ENCODE measurements around the gene SCG5. TPM values are rescaled to one million over a fixed set of nuclear protein-coding genes. Genes with fewer than 3 reads are reported as not detected.

Gene SCG5
- total and polyA plus RNA-seq, 2 donors (not counting 1 experiment from before 2014, with no cell fraction given) = 27.8 to 39.8 TPM

DNA sequence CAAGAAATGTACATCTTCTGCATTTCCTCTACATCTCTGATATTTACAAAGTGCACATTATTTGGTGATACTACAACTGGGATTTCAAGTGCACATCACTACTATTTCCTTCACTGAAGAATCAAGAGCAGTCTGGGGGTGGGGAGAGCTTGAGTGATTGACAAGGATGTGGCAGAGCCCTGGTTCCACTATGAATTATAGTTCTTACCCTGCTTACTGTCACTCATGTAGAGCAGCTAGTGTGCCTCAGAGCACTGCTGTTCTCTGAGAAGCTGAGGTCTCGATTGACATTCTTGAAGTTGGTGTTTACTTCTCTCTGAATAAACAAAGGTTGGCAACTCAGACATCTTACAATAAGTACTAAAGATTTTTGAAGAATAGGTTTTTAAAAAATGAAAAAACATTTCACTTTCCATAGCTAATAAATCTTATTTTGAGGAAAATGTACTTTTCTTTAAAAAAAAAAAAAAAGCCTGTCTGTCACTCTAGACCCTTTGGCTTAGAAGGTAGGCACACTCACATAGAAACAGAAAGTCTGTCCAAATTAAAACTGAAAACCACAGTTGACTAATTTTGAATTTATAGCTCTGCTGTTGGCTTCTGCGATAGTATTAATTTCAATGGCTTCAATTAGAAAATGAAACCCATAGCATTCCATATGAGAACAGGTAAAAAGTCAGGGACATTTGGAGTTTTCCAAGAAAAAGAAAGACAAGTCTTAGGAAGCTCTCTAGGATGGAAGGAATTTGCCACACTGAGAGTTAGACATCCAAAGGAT is 81.8 kb downstream of the SCG5 start:
- no peak overlapping the region for H2AFZ ChIP-seq (ENCODE audit: low read length)
- no peaks in the 10 kb centered on the region for H3K4me1 ChIP-seq (ENCODE audit: control insufficient read depth, extremely low read depth, insufficient read depth, low read length)
- H3K9ac ChIP-seq (ENCODE audit: insufficient read depth, low read length) = no peak overlapping the region
- no peak for TF ChIP-seq EZH2 (IDR thresholded peaks at IDR 0.05; ENCODE audit: low read length, missing control alignments)
- TF ChIP-seq, protein P1, sequence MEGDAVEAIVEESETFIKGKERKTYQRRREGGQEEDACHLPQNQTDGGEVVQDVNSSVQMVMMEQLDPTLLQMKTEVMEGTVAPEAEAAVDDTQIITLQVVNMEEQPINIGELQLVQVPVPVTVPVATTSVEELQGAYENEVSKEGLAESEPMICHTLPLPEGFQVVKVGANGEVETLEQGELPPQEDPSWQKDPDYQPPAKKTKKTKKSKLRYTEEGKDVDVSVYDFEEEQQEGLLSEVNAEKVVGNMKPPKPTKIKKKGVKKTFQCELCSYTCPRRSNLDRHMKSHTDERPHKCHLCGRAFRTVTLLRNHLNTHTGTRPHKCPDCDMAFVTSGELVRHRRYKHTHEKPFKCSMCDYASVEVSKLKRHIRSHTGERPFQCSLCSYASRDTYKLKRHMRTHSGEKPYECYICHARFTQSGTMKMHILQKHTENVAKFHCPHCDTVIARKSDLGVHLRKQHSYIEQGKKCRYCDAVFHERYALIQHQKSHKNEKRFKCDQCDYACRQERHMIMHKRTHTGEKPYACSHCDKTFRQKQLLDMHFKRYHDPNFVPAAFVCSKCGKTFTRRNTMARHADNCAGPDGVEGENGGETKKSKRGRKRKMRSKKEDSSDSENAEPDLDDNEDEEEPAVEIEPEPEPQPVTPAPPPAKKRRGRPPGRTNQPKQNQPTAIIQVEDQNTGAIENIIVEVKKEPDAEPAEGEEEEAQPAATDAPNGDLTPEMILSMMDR (conservative IDR thresholded peaks at IDR 0.05 in 1 of 2, IDR thresholded peaks at IDR 0.05 in 1 of 2; ENCODE audit: low read depth in 1 of 2, low read length in 2 of 2) = no peak
- peaks cover 2% of the 10 kb centered on the region for H3K36me3 ChIP-seq (ENCODE audit: control insufficient read depth, insufficient read depth, low read length)
- no peak overlapping the region for H3K27ac ChIP-seq (ENCODE audit: insufficient read depth, low read length)
- no peaks in the 10 kb centered on the region for H3K9me3 ChIP-seq (ENCODE audit: control insufficient read depth, insufficient read depth, low read depth, low read length)
- peaks cover 53% of the 10 kb centered on the region for H3K79me2 ChIP-seq (ENCODE audit: control insufficient read depth, insufficient read depth, low read length)
- no peaks in the 10 kb centered on the region for H4K20me1 ChIP-seq (ENCODE audit: control insufficient read depth, extremely low read depth, insufficient read depth, low read length)
- no peak for DNase-seq (ENCODE audit: low read depth in 2 of 2)
- H3K27me3 ChIP-seq (ENCODE audit: control insufficient read depth, insufficient read depth, low read length) = peaks cover 16% of the 10 kb centered on the region
- no peak overlapping the region for H3K4me3 ChIP-seq (replicated peaks in 1 of 4; ENCODE audit: control extremely low read depth in 1 of 4, insufficient read depth in 1 of 4, low read depth in 3 of 4, low read length in 4 of 4)
- H3K4me2 ChIP-seq (ENCODE audit: extremely low read depth, insufficient read depth, low read length) = no peak overlapping the region

DNA sequence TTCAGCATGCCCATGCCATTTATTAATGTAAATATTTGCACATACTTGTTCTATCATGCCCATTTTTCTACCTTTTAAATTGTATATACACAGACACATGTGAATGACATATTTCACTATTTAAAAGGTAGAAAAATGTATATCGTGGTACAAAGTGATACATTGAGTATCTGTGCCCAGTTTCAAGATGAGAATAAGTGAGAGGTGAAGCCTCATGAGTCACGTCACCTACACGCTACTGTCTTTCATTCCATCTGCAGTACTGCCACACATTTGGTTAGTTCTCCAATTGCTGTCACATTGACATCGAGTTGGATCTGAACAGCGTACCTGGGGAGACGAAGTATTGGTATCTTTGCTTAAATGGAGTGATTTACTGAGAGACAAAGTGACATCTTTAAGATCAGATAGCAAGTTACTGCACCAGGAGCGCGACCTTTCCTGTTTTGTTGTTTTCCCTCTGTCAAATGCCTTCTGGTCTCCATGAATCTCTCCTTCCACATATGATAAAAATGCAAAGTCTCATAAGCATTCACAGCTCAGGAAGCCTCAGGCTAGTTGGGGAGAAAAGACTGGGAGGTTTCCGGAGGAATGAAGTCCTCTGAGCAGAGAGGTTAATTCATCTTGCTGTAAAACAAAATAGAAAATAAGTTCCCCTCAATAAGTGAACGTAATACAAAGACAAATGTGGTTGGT is 88.3 kb downstream of the SCG5 start:
- H3K9me3 ChIP-seq (ENCODE audit: control insufficient read depth, insufficient read depth, low read depth, low read length) = no peaks in the 10 kb centered on the region
- no peaks in the 10 kb centered on the region for H3K4me1 ChIP-seq (ENCODE audit: control insufficient read depth, extremely low read depth, insufficient read depth, low read length)
- TF ChIP-seq EZH2 (IDR thresholded peaks at IDR 0.05; ENCODE audit: low read length, missing control alignments) = no peak
- TF ChIP-seq, protein P1 (conservative IDR thresholded peaks at IDR 0.05 in 1 of 2, IDR thresholded peaks at IDR 0.05 in 1 of 2; ENCODE audit: low read depth in 1 of 2, low read length in 2 of 2) = no peak
- H3K27ac ChIP-seq (ENCODE audit: insufficient read depth, low read length) = no peak overlapping the region
- DNase-seq (ENCODE audit: low read depth in 2 of 2) = no peak
- no peak overlapping the region for H3K9ac ChIP-seq (ENCODE audit: insufficient read depth, low read length)
- H2AFZ ChIP-seq (ENCODE audit: low read length) = no peak overlapping the region
- H3K4me3 ChIP-seq (replicated peaks in 1 of 4; ENCODE audit: control extremely low read depth in 1 of 4, insufficient read depth in 1 of 4, low read depth in 3 of 4, low read length in 4 of 4) = no peak overlapping the region
- no peak overlapping the region for H3K4me2 ChIP-seq (ENCODE audit: extremely low read depth, insufficient read depth, low read length)
- H3K36me3 ChIP-seq (ENCODE audit: control insufficient read depth, insufficient read depth, low read length) = peaks cover 2% of the 10 kb centered on the region
- H3K79me2 ChIP-seq (ENCODE audit: control insufficient read depth, insufficient read depth, low read length) = peaks cover 10% of the 10 kb centered on the region
- H3K27me3 ChIP-seq (ENCODE audit: control insufficient read depth, insufficient read depth, low read length) = no peaks in the 10 kb centered on the region
- H4K20me1 ChIP-seq (ENCODE audit: control insufficient read depth, extremely low read depth, insufficient read depth, low read length) = peaks cover 2% of the 10 kb centered on the region
